H1 (cell line): ENCODE measurements around the gene MORN5. TPM values are rescaled to one million over a fixed set of nuclear protein-coding genes. Genes with fewer than 3 reads are reported as not detected.

Source experiments
- CTCF ChIA-PET: fragments of 300-600 bp; sonication (Branson Sonifier 250); formaldehyde crosslinking; loops from one replicate; lab custom pipeline; 2021; ENCODE audit not compliant: partially characterized antibody; lab: Charles Lee
- POLR2A ChIA-PET: fragments of 300-600 bp; sonication (Branson Sonifier 250); formaldehyde crosslinking; loops from one replicate; lab custom pipeline; 2021; ENCODE audit warnings: inconsistent platforms; ENCODE audit not compliant: partially characterized antibody; lab: Charles Lee
- DNase-seq, 2 experiments: peaks; one replicate each; pipeline versions ENCODE4 v3.0.0 to v3.0.0-alpha.2; 2010 to 2022; ENCODE audit warnings: low spot score in 2 of 2, low read depth in 1 of 2, mixed read lengths in 1 of 2
- FAIRE-seq: peaks from 2 replicates; lab custom pipeline; 2011; peaks lifted over from hg19 to GRCh38; lab: Jason Lieb, UNC
- H2AFZ ChIP-seq: 2 replicates; pipeline ENCODE4 v1.8.1; 2012; ENCODE audit warnings: low read length, inconsistent platforms
- H2AK5ac ChIP-seq: 2 replicates; pipeline ENCODE4 v1.6.1; 2013; ENCODE audit warnings: low read depth, low read length
- H2BK120ac ChIP-seq: replicated peaks from 2 replicates; pipeline ENCODE3; 2013; ENCODE audit warnings: low read depth, low read length, inconsistent platforms
- H2BK12ac ChIP-seq: 2 replicates; pipeline ENCODE4 v1.6.1; 2013; ENCODE audit warnings: low read depth, low read length
- H2BK15ac ChIP-seq: 2 replicates; pipeline ENCODE4 v1.6.1; 2013; ENCODE audit warnings: low read length
- H2BK20ac ChIP-seq: 2 replicates; pipeline ENCODE4 v1.6.1; 2013; ENCODE audit warnings: low read length
- H2BK5ac ChIP-seq: 2 replicates; pipeline ENCODE4 v1.6.1; 2013; ENCODE audit warnings: low read depth, low read length
- H3K14ac ChIP-seq: 2 replicates; pipeline ENCODE4 v1.6.1; 2013; ENCODE audit warnings: inconsistent platforms; ENCODE audit not compliant: insufficient read length
- H3K18ac ChIP-seq: 2 replicates; pipeline ENCODE4 v1.6.1; 2013; ENCODE audit warnings: low read length; ENCODE audit errors: extremely low read depth
- H3K23ac ChIP-seq: 2 replicates; pipeline ENCODE4 v1.6.1; 2013; ENCODE audit warnings: inconsistent platforms; ENCODE audit not compliant: insufficient read length
- H3K23me2 ChIP-seq: 2 replicates; pipeline ENCODE4 v1.6.1; 2013; ENCODE audit warnings: low read depth, low read length
- H3K27ac ChIP-seq: 2 replicates; pipeline ENCODE4 v1.6.1; 2011; ENCODE audit warnings: low read depth, low read length, inconsistent platforms
- H3K27me3 ChIP-seq, 4 experiments: replicated peaks in 1 of 4; 1 replicate in 1 of 4; 2 replicates in 3 of 4; pipeline versions ENCODE4 v1.6.1 to v1.8.1; 2011 to 2013; ENCODE audit warnings: low read length in 3 of 4, mild to moderate bottlenecking in 3 of 4, inconsistent platforms in 2 of 4, mixed read lengths in 2 of 4, moderate library complexity in 1 of 4; ENCODE audit not compliant: control insufficient read depth in 3 of 4, insufficient read depth in 3 of 4; ENCODE audit errors: extremely low read depth in 1 of 4
- H3K36me3 ChIP-seq, 4 experiments: 2 replicates each; pipeline versions ENCODE4 v1.6.1 to v1.8.1; 2011 to 2013; ENCODE audit warnings: mild to moderate bottlenecking in 4 of 4, low read length in 3 of 4, moderate library complexity in 2 of 4, control low read depth in 1 of 4, inconsistent platforms in 1 of 4; ENCODE audit not compliant: insufficient read depth in 4 of 4, control insufficient read depth in 2 of 4
- H3K4ac ChIP-seq: replicated peaks from 2 replicates; pipeline ENCODE3; 2013; ENCODE audit warnings: low read length, low read depth, mixed read lengths, inconsistent platforms; ENCODE audit not compliant: insufficient read length
- H3K4me1 ChIP-seq, 4 experiments: replicated peaks in 1 of 4; 1 replicate in 1 of 4; 2 replicates in 3 of 4; pipeline versions ENCODE4 v1.6.1 to v1.8.1; 2011 to 2013; ENCODE audit warnings: low read length in 3 of 4, inconsistent platforms in 2 of 4, mixed read lengths in 1 of 4; ENCODE audit not compliant: insufficient read depth in 4 of 4, control insufficient read depth in 3 of 4
- H3K4me2 ChIP-seq, 2 experiments: 2 replicates each; pipeline versions ENCODE4 v1.6.1 to v1.8.1; 2011 to 2013; ENCODE audit warnings: low read depth in 2 of 2, low read length in 2 of 2, control low read depth in 1 of 2, inconsistent platforms in 1 of 2, mild to moderate bottlenecking in 1 of 2; ENCODE audit not compliant: insufficient read depth in 1 of 2
- H3K4me3 ChIP-seq, 4 experiments: fragments of 200-600, 300-600 bp in 1 of 4; sonication (generic), shearing (Covaris generic), sonication (Bioruptor Twin) in 1 of 4; 2 replicates each; pipeline versions ENCODE4 v1.5.1 to v1.8.1; 2011 to 2016; ENCODE audit warnings: low read length in 4 of 4, low read depth in 3 of 4, control low read depth in 2 of 4, inconsistent platforms in 2 of 4, mild to moderate bottlenecking in 2 of 4, mixed read lengths in 1 of 4, moderate library complexity in 1 of 4; ENCODE audit not compliant: insufficient read depth in 2 of 4; ENCODE audit errors: extremely low read depth in 1 of 4
- H3K56ac ChIP-seq: replicated peaks from 2 replicates; pipeline ENCODE3; 2013; ENCODE audit warnings: low read depth, mild to moderate bottlenecking, mixed read lengths, low read length, inconsistent platforms; ENCODE audit not compliant: insufficient read length
- H3K79me1 ChIP-seq: 2 replicates; pipeline ENCODE4 v1.6.1; 2013; ENCODE audit warnings: low read depth, low read length, control low read depth
- H3K79me2 ChIP-seq, 2 experiments: 2 replicates each; pipeline versions ENCODE4 v1.6.1 to v1.8.1; 2012 to 2013; ENCODE audit warnings: low read length in 2 of 2, mild to moderate bottlenecking in 2 of 2, inconsistent platforms in 1 of 2; ENCODE audit not compliant: insufficient read depth in 2 of 2, control insufficient read depth in 1 of 2
- H3K9ac ChIP-seq, 4 experiments: replicated peaks in 1 of 4; 1 replicate in 1 of 4; 2 replicates in 3 of 4; pipeline versions ENCODE4 v1.6.1 to v1.8.1; 2011 to 2013; ENCODE audit warnings: low read depth in 3 of 4, low read length in 3 of 4, control low read depth in 2 of 4, mild to moderate bottlenecking in 2 of 4, moderate library complexity in 2 of 4, inconsistent platforms in 1 of 4; ENCODE audit errors: extremely low read depth in 1 of 4
- H3K9me3 ChIP-seq, 2 experiments: 2 replicates each; pipeline versions ENCODE4 v1.6.1 to v1.8.1; 2012 to 2013; ENCODE audit warnings: mild to moderate bottlenecking in 2 of 2, moderate library complexity in 2 of 2, control low read depth in 1 of 2, inconsistent platforms in 1 of 2, low read depth in 1 of 2, low read length in 1 of 2, mixed read lengths in 1 of 2; ENCODE audit not compliant: insufficient read depth in 2 of 2
- H4K20me1 ChIP-seq, 2 experiments: replicated peaks in 1 of 2; 2 replicates each; pipeline versions ENCODE3 to v1.8.1; 2011 to 2013; ENCODE audit warnings: inconsistent platforms in 2 of 2, low read length in 2 of 2, mild to moderate bottlenecking in 1 of 2; ENCODE audit not compliant: insufficient read depth in 2 of 2, control insufficient read depth in 1 of 2
- H4K5ac ChIP-seq: 2 replicates; pipeline ENCODE4 v1.6.1; 2013; ENCODE audit warnings: low read length, low read depth, mixed read lengths, inconsistent platforms; ENCODE audit not compliant: insufficient read length
- H4K8ac ChIP-seq: 2 replicates; pipeline ENCODE4 v1.8.0; 2013; ENCODE audit warnings: mild to moderate bottlenecking, moderate library complexity, low read length, inconsistent platforms; ENCODE audit not compliant: insufficient read depth; ENCODE audit errors: extremely low read depth
- H4K91ac ChIP-seq: replicated peaks from 2 replicates; pipeline ENCODE3; 2013; ENCODE audit warnings: low read length, mixed read lengths, inconsistent platforms; ENCODE audit not compliant: insufficient read length
- ASH2L ChIP-seq: fragments of 200-600, 300-600 bp; sonication (generic); IDR thresholded peaks from one replicate; pipeline ENCODE4 v1.7.1; 2017; ENCODE audit warnings: low read length
- BACH1 ChIP-seq: IDR thresholded peaks from 2 replicates; pipeline ENCODE4 v1.6.1; 2012; ENCODE audit warnings: low read length, improper control_type of control experiment
- CEBPB ChIP-seq: IDR thresholded peaks from 2 replicates; pipeline ENCODE4 v1.6.1; 2012; ENCODE audit warnings: low read depth, low read length
- CHD1 ChIP-seq: IDR thresholded peaks from 2 replicates; pipeline ENCODE4 v1.6.1; 2012; ENCODE audit warnings: low read depth, low read length, improper control_type of control experiment
- EP300 ChIP-seq, 2 experiments: IDR thresholded peaks; 1 replicate in 1 of 2; 2 replicates in 1 of 2; pipeline ENCODE4 v1.6.1; 2011 to 2012; ENCODE audit warnings: low read depth in 2 of 2, low read length in 2 of 2, mild to moderate bottlenecking in 2 of 2, borderline replicate concordance in 1 of 2, inconsistent platforms in 1 of 2, moderate library complexity in 1 of 2
- FOSL1 ChIP-seq: IDR thresholded peaks from 2 replicates; pipeline ENCODE4 v1.6.1; 2011; ENCODE audit warnings: mild to moderate bottlenecking, low read depth, low read length, moderate library complexity; ENCODE audit not compliant: insufficient read depth
- HDAC2 ChIP-seq, 2 experiments: fragments of 300-600 bp in 1 of 2; sonication (generic) in 1 of 2; IDR thresholded peaks; 2 replicates each; pipeline ENCODE4 v1.6.1; 2011 to 2012; ENCODE audit warnings: low read depth in 2 of 2, low read length in 2 of 2, mild to moderate bottlenecking in 2 of 2, moderate library complexity in 2 of 2, borderline replicate concordance in 1 of 2, inconsistent platforms in 1 of 2
- NRF1 ChIP-seq: IDR thresholded peaks from 2 replicates; pipeline ENCODE4 v1.6.1; 2011; ENCODE audit warnings: mild to moderate bottlenecking, low read depth, low read length, improper control_type of control experiment
- POLR2AphosphoS5 ChIP-seq: IDR thresholded peaks from 2 replicates; pipeline ENCODE4 v1.6.1; 2011; ENCODE audit warnings: low read depth, low read length
- RFX5 ChIP-seq: IDR thresholded peaks from 2 replicates; pipeline ENCODE4 v1.6.1; 2011; ENCODE audit warnings: low read depth, low read length, improper control_type of control experiment, borderline replicate concordance
- SIX5 ChIP-seq: IDR thresholded peaks from 2 replicates; pipeline ENCODE4 v1.6.1; 2011; ENCODE audit warnings: mild to moderate bottlenecking, low read depth, low read length
- SP1 ChIP-seq: IDR thresholded peaks from 2 replicates; pipeline ENCODE4 v1.6.1; 2011; ENCODE audit warnings: low read depth, low read length
- SUZ12 ChIP-seq: fragments of 200-600 bp; sonication (generic); IDR thresholded peaks from 2 replicates; pipeline ENCODE4 v1.6.1; 2012; ENCODE audit warnings: mild to moderate bottlenecking, inconsistent platforms, low read length, moderate library complexity, mixed read lengths
- WGBS, 2 experiments: shearing (Covaris generic) in 1 of 2; methylation state at CpG; one replicate each; pipeline versions ENCODE4 v1.1.6 to v1.1.7; 2013 to 2015; ENCODE audit warnings: low lambda C conversion rate in 2 of 2, mixed read lengths in 2 of 2, inconsistent platforms in 1 of 2, low coverage in 1 of 2, missing lambda C conversion rate in 1 of 2; ENCODE audit not compliant: insufficient replicate concordance in 2 of 2, insufficient coverage in 1 of 2, insufficient read length in 1 of 2; ENCODE audit errors: extremely low coverage in 1 of 2, missing lambda C conversion rate in 1 of 2; 5-methylcytosine and 5-hydroxymethylcytosine counted together
- polyA plus RNA-seq, 7 experiments: library from polyadenylated mRNA; depleted of rRNA in 3 of 7; stranded (reverse) in 5 of 7; unstranded in 2 of 7; fragments of >200 nt in 5 of 7; fragments of 200-250 nt in 2 of 7; gene quantifications; 1 replicate in 5 of 7; 2 replicates in 1 of 7; 4 replicates in 1 of 7; pipeline versions ENCODE4 v1.2.1 to v1.2.3, GENCODE V29; 2011 to 2013; ENCODE audit warnings: missing spikeins in 2 of 7, mixed read lengths in 2 of 7
- total RNA-seq: library from RNA; stranded (reverse); fragmentation: NEBNext Ultra II Directional; extraction: Animal tissue kit (Norgen Biotek cat#: 25700); gene quantifications from 2 replicates; pipeline ENCODE4 v1.2.1, GENCODE V29; 2021

MORN5 gene
- total and polyA plus RNA-seq, 2 of the 8 experiments (the other 6 are each of a cell fraction or from before 2014, with no cell fraction given), result not detected

- 76% methylated on average over 5 of the region's 5 CpGs; no CpG with 5 or more reads in 1 of the 2 experiments for WGBS, 2 experiments
- CTCF ChIA-PET, result interaction anchor here (1.0 to 15.6 kb wide), 8 partner anchors 8 to 248 kb away, joined by 3 to 544 read pairs (median 139); partner anchors contain the start of gene TTLL11
- no peak for FAIRE-seq
- no peak for TF ChIP-seq SUZ12
- no peak for TF ChIP-seq EP300 (IDR thresholded peaks at IDR 0.05; ENCODE audit: borderline replicate concordance in 1 of 2, low read depth in 2 of 2, low read length in 2 of 2)
- TF ChIP-seq ASH2L, result no peak
- TF ChIP-seq CHD1, result no peak
- TF ChIP-seq BACH1, result no peak
- no peak for TF ChIP-seq SP1
- no peak for TF ChIP-seq NRF1
- TF ChIP-seq FOSL1, result no peak
- no peak for TF ChIP-seq POLR2AphosphoS5
- no peak for TF ChIP-seq CEBPB
- no peak for TF ChIP-seq SIX5
- TF ChIP-seq HDAC2 (IDR thresholded peaks at IDR 0.05; ENCODE audit: borderline replicate concordance in 1 of 2, low read depth in 2 of 2, low read length in 2 of 2), result no peak
- no peak for TF ChIP-seq RFX5
These were observed 40.0 kb upstream of the MORN5 start for GRCh38 chr9:122119721-122120120.

More at GRCh38 chr9:122119721-122120120, 40.0 kb upstream of the MORN5 start:
- Histone ChIP-seq H3K36me3 (no peaks in the 10 kb centered on the region), H3K56ac (no peak overlapping the region), H3K9me3 (no peaks in the 10 kb centered on the region), H3K79me2 (no peaks in the 10 kb centered on the region), H3K4me2 (no peak overlapping the region), H2BK15ac (no peak overlapping the region), H3K79me1 (no peaks in the 10 kb centered on the region), H3K4me3 (no peak overlapping the region), H2AK5ac (no peak overlapping the region), H3K27ac (no peak overlapping the region), H4K8ac (no peak overlapping the region), H2BK5ac (no peak overlapping the region), H3K14ac (no peak overlapping the region), H3K4me1 (peaks cover 8 to 14% (median 11%) of the 10 kb centered on the region in 4 experiments), H2AFZ (no peak overlapping the region), H3K9ac (no peak overlapping the region), H2BK20ac (no peak overlapping the region), H3K23ac (no peak overlapping the region), H4K5ac (no peak overlapping the region), H3K18ac (no peak overlapping the region), H3K27me3 (no peaks in the 10 kb centered on the region), H3K23me2 (no peaks in the 10 kb centered on the region), H4K20me1 (no peaks in the 10 kb centered on the region), H3K4ac (no peak overlapping the region), H4K91ac (no peak overlapping the region), H2BK12ac (no peak overlapping the region), H2BK120ac (no peak overlapping the region)
- DNase-seq, result no peak
- POLR2A ChIA-PET, result no interaction called here
